SU-DHL-6 (cell line): ENCODE measurements around the gene STAB1.

ENCODE experiments used
- EZH2phosphoT487 ChIP-seq: fragments of 200-600 bp; sonication (generic), shearing (Covaris generic); conservative IDR thresholded peaks from 2 replicates; pipeline ENCODE4 v1.6.1; 2018; ENCODE audit warnings: mild to moderate bottlenecking, antibody characterized with exemption, low read length, moderate library complexity, mixed read lengths
- TF ChIP-seq, protein P1 (sequence below): fragments of 200-600 bp; sonication (generic); IDR thresholded peaks from one replicate; pipeline ENCODE4 v1.5.1; 2017; ENCODE audit warnings: antibody characterized with exemption, mild to moderate bottlenecking, low read length, moderate library complexity; ENCODE audit not compliant: insufficient read depth, poor library complexity, severe bottlenecking

DNA sequence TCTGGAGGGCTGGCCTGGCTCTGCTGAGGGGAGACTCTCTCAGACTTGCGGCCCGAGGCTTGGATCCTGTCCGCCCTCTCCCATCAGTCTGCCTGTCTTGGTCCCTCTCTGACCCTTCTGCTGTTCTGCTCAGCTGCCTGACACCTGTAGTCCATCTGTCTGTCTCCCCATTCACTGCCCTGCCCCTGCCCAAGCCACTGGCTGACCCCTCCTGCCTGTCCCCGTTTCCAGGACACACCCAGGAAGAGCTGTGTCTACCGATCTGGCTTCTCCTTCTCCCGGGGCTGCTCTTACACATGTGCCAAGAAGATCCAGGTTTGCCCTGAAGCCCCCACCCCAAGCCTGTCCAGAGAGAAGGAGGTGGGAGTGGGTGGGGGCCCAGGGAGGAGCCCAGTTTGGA is 20.1 kb downstream of the STAB1 start:
- TF ChIP-seq, protein P1, sequence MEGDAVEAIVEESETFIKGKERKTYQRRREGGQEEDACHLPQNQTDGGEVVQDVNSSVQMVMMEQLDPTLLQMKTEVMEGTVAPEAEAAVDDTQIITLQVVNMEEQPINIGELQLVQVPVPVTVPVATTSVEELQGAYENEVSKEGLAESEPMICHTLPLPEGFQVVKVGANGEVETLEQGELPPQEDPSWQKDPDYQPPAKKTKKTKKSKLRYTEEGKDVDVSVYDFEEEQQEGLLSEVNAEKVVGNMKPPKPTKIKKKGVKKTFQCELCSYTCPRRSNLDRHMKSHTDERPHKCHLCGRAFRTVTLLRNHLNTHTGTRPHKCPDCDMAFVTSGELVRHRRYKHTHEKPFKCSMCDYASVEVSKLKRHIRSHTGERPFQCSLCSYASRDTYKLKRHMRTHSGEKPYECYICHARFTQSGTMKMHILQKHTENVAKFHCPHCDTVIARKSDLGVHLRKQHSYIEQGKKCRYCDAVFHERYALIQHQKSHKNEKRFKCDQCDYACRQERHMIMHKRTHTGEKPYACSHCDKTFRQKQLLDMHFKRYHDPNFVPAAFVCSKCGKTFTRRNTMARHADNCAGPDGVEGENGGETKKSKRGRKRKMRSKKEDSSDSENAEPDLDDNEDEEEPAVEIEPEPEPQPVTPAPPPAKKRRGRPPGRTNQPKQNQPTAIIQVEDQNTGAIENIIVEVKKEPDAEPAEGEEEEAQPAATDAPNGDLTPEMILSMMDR: no peak
- TF ChIP-seq EZH2phosphoT487: no peak
